Activated CD4-positive, alpha-beta T cell treated with anti-CD3 and anti-CD28 coated beads, Interleukin-2, amount 10 ng/mL, durations not matched to agents 7 days and 5 days (primary cell): ENCODE results near the gene RHBG. TPM values are rescaled to one million over a fixed set of nuclear protein-coding genes. Genes with fewer than 3 reads are reported as not detected.
"Not testable (repeated sequence)": the region's sequence is repeated elsewhere in the genome, so short reads cannot be mapped to it uniquely, and the experiment has no call there.

Experiments
- CTCF ChIA-PET: fragments of 350-600 bp; sonication (Branson Sonifier 250); formaldehyde crosslinking; loops from one replicate; lab custom pipeline; 2021; ENCODE audit warnings: antibody characterized with exemption; lab: Charles Lee
- POLR2A ChIA-PET: fragments of 350-600 bp; sonication (Branson Sonifier 250); formaldehyde crosslinking; loops from one replicate; lab custom pipeline; 2021; ENCODE audit warnings: antibody characterized with exemption; lab: Charles Lee
- DNase-seq: peaks from one replicate; pipeline ENCODE4 v3.0.0-alpha.2; 2020
- H3K27ac Mint-ChIP-seq: one replicate; pipeline ENCODE4 v1.8.0; 2021; ENCODE audit warnings: mild to moderate bottlenecking, moderate library complexity, mixed read lengths
- H3K27me3 Mint-ChIP-seq: one replicate; pipeline ENCODE4 v1.8.0; 2021; ENCODE audit warnings: mixed read lengths
- H3K36me3 Mint-ChIP-seq: one replicate; pipeline ENCODE4 v1.8.0; 2021; ENCODE audit warnings: low read depth, mixed read lengths
- H3K4me1 Mint-ChIP-seq: one replicate; pipeline ENCODE4 v1.8.0; 2021; ENCODE audit warnings: mixed read lengths
- H3K4me3 Mint-ChIP-seq: one replicate; pipeline ENCODE4 v1.8.0; 2021; ENCODE audit warnings: mild to moderate bottlenecking, moderate library complexity, mixed read lengths
- H3K9me3 Mint-ChIP-seq: one replicate; pipeline ENCODE4 v1.8.0; 2021; ENCODE audit warnings: mixed read lengths
- total RNA-seq, 2 experiments: library from RNA; stranded (reverse); gene quantifications; one replicate each; pipeline ENCODE4 v1.2.3, GENCODE V29; 2021

The RHBG gene
- total RNA-seq, 2 experiments from 2014 or later: not detected

DNA sequence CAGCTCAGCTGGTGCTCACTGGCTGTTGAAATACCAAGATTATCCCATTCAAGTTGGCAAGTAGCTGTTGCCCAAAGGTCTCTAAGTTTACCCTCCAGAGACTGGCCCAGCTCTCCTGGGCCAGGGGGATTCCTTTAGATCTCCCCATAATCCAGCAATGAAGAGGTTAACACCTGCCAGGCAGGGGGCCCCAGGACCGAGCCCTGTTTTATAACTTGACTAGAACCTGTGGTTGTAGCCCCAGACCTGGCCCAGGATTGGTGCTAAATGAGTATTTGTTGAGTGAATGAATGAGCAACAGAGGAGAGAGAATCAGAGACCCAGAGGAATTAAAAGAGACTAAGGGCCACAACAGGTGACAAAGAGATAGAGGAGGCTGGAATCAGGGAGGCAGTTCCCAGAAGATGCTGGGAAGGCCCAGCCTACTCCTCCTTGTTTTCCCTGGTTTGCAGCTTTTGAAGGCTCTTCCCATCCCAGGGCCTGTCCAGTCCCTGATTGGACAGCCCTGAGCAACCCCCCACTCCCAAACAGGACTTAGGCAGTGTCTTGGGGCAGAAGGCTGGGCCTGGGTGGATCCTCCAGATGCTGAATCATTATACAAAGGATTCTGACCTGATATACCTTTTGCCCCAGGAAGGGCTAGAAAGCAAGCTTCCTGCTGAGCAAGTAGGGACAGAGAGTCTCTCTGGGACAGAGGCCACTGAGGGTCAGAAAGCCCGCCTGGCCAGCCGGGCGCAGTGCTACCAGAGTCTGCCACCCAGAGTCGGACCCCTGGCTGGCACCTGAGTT lies 2.4 kb upstream of the RHBG start:
- Mint-ChIP-seq H3K4me3 (no peak overlapping the region), H3K27me3 (peaks cover 38% of the 10 kb centered on the region), H3K27ac (no peak overlapping the region), H3K4me1 (no peaks in the 10 kb centered on the region), H3K9me3 (no peaks in the 10 kb centered on the region), H3K36me3 (no peaks in the 10 kb centered on the region)
- ChIA-PET CTCF (interaction anchor here (0.6 to 1.3 kb wide), 2 partner anchors 19 to 253 kb away, joined by 3 read pairs; partner anchors contain the start of gene HAPLN2), POLR2A (no interaction called here)
- DNase-seq: no peak

- ChIA-PET CTCF (interaction anchor here (0.6 kb wide), 1 partner anchor 252 kb away, joined by 3 read pairs; the partner anchor contains the start of gene HAPLN2), POLR2A (no interaction called here)
- Mint-ChIP-seq H3K27ac (no peak overlapping the region), H3K27me3 (peaks cover 47% of the 10 kb centered on the region), H3K36me3 (no peaks in the 10 kb centered on the region), H3K4me3 (no peak overlapping the region), H3K4me1 (no peaks in the 10 kb centered on the region), H3K9me3 (no peaks in the 10 kb centered on the region)
- DNase-seq: no peak
Observed at GRCh38 chr1:156367383-156368156, 1.4 kb upstream of the RHBG start.

- Mint-ChIP-seq H3K4me1 (no peaks in the 10 kb centered on the region), H3K36me3 (no peaks in the 10 kb centered on the region), H3K9me3 (no peaks in the 10 kb centered on the region), H3K27me3 (peaks cover 53% of the 10 kb centered on the region), H3K27ac (no peak overlapping the region), H3K4me3 (no peak overlapping the region)
- DNase-seq: no peak
- POLR2A ChIA-PET: no interaction called here
- CTCF ChIA-PET: interaction anchor here (0.6 kb wide), 1 partner anchor 54 kb away, joined by 6 read pairs; no protein-coding TSS in a partner anchor
Observed at GRCh38 chr1:156368157-156368658, 803 bp upstream of the RHBG start.

DNA sequence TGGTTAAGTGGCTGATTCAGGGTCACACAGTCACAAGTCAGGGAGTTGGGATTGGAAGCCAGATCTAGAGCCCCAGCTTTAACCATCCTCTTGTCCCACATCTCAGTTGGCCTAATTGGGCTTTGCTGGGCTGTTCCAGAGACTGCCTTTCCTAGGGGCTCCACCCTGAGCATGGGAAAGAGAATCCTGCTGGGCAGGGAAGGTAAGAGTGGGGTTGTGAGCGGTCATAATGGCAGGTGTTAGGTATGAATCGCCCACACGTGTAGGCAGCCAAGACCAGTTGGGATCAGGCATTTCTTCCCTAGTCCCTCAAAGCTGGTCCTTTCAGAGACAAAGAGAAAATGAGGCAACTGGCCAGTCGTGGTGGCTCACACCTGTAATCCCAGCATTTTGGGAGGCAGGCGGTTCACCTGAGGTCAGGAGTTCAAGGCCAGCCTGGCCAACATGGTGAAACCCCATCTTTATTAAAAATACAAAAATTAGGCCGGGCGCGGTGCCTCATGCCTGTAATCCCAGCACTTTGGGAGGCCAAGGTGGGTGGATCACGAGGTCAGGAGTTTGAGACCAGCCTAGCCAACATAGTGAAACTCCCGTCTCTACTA lies 775 bp downstream of the RHBG start:
- H3K4me3 Mint-ChIP-seq, H3K36me3 Mint-ChIP-seq, H3K27ac Mint-ChIP-seq, DNase-seq, POLR2A ChIA-PET, H3K9me3 Mint-ChIP-seq, H3K4me1 Mint-ChIP-seq: not testable (repeated sequence)
- CTCF ChIA-PET: interaction anchor here (1.2 to 4.0 kb wide), 2 partner anchors 11 to 16 kb away, joined by 3 to 29 read pairs; no protein-coding TSS in a partner anchor
- peaks cover 54% of the 10 kb centered on the region for H3K27me3 Mint-ChIP-seq

GRCh38 chr1:156371553-156372264 lies 2.7 kb downstream of the RHBG start:
- CTCF ChIA-PET: interaction anchor here (0.6 to 4.0 kb wide), 8 partner anchors 9 to 154 kb away, joined by 3 to 29 read pairs (median 4); no protein-coding TSS in a partner anchor
- Mint-ChIP-seq H3K36me3 (no peaks in the 10 kb centered on the region), H3K27ac (no peak overlapping the region), H3K4me1 (no peaks in the 10 kb centered on the region), H3K27me3 (peaks cover 47% of the 10 kb centered on the region), H3K4me3 (no peak overlapping the region), H3K9me3 (no peaks in the 10 kb centered on the region)
- no peak for DNase-seq
- POLR2A ChIA-PET: no interaction called here

DNA sequence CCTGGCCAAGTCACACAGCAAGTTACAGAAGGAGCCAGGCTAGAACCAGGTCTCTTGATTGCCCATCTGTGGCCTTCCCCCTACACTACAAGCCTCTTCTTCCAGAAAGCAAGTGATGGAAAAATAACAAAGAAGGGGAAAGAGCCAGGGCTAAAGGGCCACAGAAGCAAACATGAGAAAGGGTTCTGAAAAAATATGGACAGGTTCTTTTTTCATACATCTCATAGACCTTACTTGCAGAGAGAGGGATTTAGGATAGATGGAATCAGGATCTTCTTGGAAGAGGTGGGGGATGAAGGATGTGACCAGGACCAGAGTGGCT lies 3.2 kb downstream of the RHBG start:
- no peaks in the 10 kb centered on the region for H3K36me3 Mint-ChIP-seq
- ChIA-PET POLR2A (no interaction called here), CTCF (interaction anchor here (0.6 to 4.0 kb wide), 5 partner anchors 9 to 153 kb away, joined by 3 to 29 read pairs (median 4); no protein-coding TSS in a partner anchor)
- DNase-seq: no peak
- H3K27me3 Mint-ChIP-seq: peaks cover 49% of the 10 kb centered on the region
- no peaks in the 10 kb centered on the region for H3K9me3 Mint-ChIP-seq
- no peak overlapping the region for H3K4me3 Mint-ChIP-seq
- H3K4me1 Mint-ChIP-seq: no peaks in the 10 kb centered on the region
- no peak overlapping the region for H3K27ac Mint-ChIP-seq

- no peak overlapping the region for H3K4me3 Mint-ChIP-seq
- POLR2A ChIA-PET: no interaction called here
- H3K27me3 Mint-ChIP-seq: peaks cover 45% of the 10 kb centered on the region
- H3K4me1 Mint-ChIP-seq: no peaks in the 10 kb centered on the region
- CTCF ChIA-PET: interaction anchor here (1.0 to 4.0 kb wide), 4 partner anchors 8 to 73 kb away, joined by 3 to 29 read pairs (median 6); no protein-coding TSS in a partner anchor
- H3K36me3 Mint-ChIP-seq: no peaks in the 10 kb centered on the region
- H3K9me3 Mint-ChIP-seq: no peaks in the 10 kb centered on the region
- no peak overlapping the region for H3K27ac Mint-ChIP-seq
- no peak for DNase-seq
Observed at GRCh38 chr1:156372876-156373275, 3.9 kb downstream of the RHBG start.

GRCh38 chr1:156373546-156373945 lies 4.5 kb downstream of the RHBG start:
- ChIA-PET POLR2A (no interaction called here), CTCF (interaction anchor here (4.0 kb wide), 1 partner anchor 12 kb away, joined by 29 read pairs; no protein-coding TSS in a partner anchor)
- H3K27me3 Mint-ChIP-seq: peaks cover 39% of the 10 kb centered on the region
- H3K4me3 Mint-ChIP-seq: no peak overlapping the region
- H3K36me3 Mint-ChIP-seq: no peaks in the 10 kb centered on the region
- no peak for DNase-seq
- H3K27ac Mint-ChIP-seq: no peak overlapping the region
- no peaks in the 10 kb centered on the region for H3K9me3 Mint-ChIP-seq
- H3K4me1 Mint-ChIP-seq: no peaks in the 10 kb centered on the region

DNA sequence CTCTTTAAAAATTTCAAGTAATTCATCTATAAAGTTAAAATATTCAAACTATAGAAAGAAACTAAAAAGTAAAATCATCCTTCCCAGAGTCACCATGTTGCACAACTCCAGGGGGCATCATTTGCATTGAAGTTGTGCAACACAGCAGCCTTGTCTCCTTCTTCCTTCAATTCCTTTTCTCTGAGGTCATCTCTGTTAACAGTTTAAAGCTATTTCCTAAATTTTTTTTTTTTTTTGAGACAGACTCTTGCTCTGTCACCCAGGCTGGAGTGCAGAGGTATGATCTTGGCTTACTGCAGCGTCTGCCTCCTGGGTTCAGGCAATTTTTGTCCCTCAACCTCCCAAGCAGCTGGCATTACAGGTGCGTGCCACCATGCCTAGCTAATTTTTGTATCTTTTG lies 7.1 kb downstream of the RHBG start:
- H3K27me3 Mint-ChIP-seq: peaks cover 29% of the 10 kb centered on the region
- CTCF ChIA-PET: interaction anchor here (0.6 to 2.8 kb wide), 4 partner anchors 9 to 156 kb away, joined by 3 to 16 read pairs (median 3); no protein-coding TSS in a partner anchor

DNA sequence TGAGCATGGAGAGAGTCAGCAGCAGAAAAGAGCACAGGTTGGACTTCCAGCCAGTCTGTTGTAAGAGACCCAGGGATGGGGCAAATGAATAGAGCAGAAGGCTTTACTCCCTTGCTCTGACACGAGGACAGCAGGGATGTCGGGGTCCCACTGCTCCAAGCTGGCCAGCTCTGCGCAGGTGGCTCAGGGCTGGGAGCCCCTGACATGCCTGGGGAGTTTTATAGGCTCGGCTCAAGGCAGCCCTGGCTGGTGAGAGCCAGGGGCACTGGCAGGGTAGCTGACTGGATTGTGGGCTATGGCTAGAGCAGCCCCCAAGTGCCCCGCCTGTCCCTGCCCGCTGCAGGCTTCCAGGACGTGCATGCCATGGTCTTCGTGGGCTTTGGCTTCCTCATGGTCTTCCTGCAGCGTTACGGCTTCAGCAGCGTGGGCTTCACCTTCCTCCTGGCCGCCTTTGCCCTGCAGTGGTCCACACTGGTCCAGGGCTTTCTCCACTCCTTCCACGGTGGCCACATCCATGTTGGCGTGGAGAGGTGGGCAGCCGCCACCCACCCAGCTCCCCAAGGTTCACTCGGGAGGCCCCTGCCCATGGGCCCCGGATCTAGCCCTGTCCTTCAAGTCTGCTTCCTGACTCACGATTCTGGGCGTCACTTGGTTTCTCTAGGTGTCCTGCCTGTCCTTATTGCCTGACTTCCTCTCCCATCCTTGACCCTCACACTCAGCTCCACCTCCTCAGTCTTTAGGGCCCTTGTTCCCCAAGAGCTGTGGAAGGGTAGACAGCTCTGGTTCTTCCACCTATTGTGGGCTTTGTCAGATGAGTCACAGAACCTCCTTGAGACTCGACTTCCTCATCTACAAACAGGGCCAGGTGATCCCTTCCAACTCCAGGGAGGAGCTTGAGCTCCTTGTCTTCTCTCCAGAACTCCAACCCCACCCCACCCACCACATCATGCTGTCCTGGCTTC lies 8.2 kb downstream of the RHBG start:
- no peaks in the 10 kb centered on the region for H3K9me3 Mint-ChIP-seq
- H3K4me1 Mint-ChIP-seq: no peaks in the 10 kb centered on the region
- ChIA-PET POLR2A (no interaction called here), CTCF (interaction anchor here (0.5 to 2.8 kb wide), 4 partner anchors 8 to 144 kb away, joined by 3 to 16 read pairs (median 4); no protein-coding TSS in a partner anchor)
- H3K4me3 Mint-ChIP-seq: no peak overlapping the region
- H3K27ac Mint-ChIP-seq: no peak overlapping the region
- H3K36me3 Mint-ChIP-seq: no peaks in the 10 kb centered on the region
- no peak for DNase-seq
- H3K27me3 Mint-ChIP-seq: peaks cover 21% of the 10 kb centered on the region

More for the DNA sequence above, 7.1 kb downstream of the RHBG start:
- POLR2A ChIA-PET: no interaction called here
- H3K36me3 Mint-ChIP-seq: no peaks in the 10 kb centered on the region
- no peak for DNase-seq
- no peaks in the 10 kb centered on the region for H3K9me3 Mint-ChIP-seq
- H3K4me3 Mint-ChIP-seq: no peak overlapping the region
- no peaks in the 10 kb centered on the region for H3K4me1 Mint-ChIP-seq
- H3K27ac Mint-ChIP-seq: no peak overlapping the region

- no peak overlapping the region for H3K27ac Mint-ChIP-seq
- no peak for DNase-seq
- no peaks in the 10 kb centered on the region for H3K9me3 Mint-ChIP-seq
- CTCF ChIA-PET: interaction anchor here (0.9 to 1.4 kb wide), 2 partner anchors 14 to 67 kb away, joined by 3 to 5 read pairs; no protein-coding TSS in a partner anchor
- POLR2A ChIA-PET: no interaction called here
- H3K36me3 Mint-ChIP-seq: no peaks in the 10 kb centered on the region
- H3K27me3 Mint-ChIP-seq: peaks cover 9% of the 10 kb centered on the region
- H3K4me3 Mint-ChIP-seq: no peak overlapping the region
- no peaks in the 10 kb centered on the region for H3K4me1 Mint-ChIP-seq
Observed at GRCh38 chr1:156378557-156378956, 9.5 kb downstream of the RHBG start.
